HEK293 (cell line): ENCODE measurements around the gene MKRN1.

Experiments
- CTCF ChIA-PET: fragments of 350-600 bp; formaldehyde crosslinking; extraction: SDS; loops from one replicate; lab custom pipeline; 2021; ENCODE audit warnings: antibody characterized with exemption; lab: Yijun Ruan, JAX
- POLR2A ChIA-PET: fragments of 300-600 bp; formaldehyde crosslinking; extraction: SDS; loops from one replicate; lab custom pipeline; 2020; ENCODE audit warnings: antibody characterized with exemption, inconsistent platforms; lab: Yijun Ruan, JAX
- H3K27ac ChIP-seq: fragments of 200-500 bp; sonication (Bioruptor generic); 2 replicates; pipeline ENCODE4 v1.5.1; 2014; ENCODE audit warnings: low read depth, low read length, control low read depth, inconsistent platforms; ENCODE audit errors: extremely low read depth
- H3K36me3 ChIP-seq, 2 experiments: fragments of 200-500 bp in 1 of 2; sonication (Bioruptor generic) in 1 of 2; 1 replicate in 1 of 2; 2 replicates in 1 of 2; pipeline ENCODE4 v1.5.1; 2014 to 2017; ENCODE audit warnings: inconsistent platforms in 2 of 2, low read length in 2 of 2; ENCODE audit not compliant: control insufficient read depth in 2 of 2, insufficient read depth in 1 of 2
- H3K4me1 ChIP-seq: fragments of 200-500 bp; sonication (Bioruptor generic); 2 replicates; pipeline ENCODE4 v1.5.1; 2014; ENCODE audit warnings: mild to moderate bottlenecking, low read length, inconsistent platforms; ENCODE audit not compliant: control insufficient read depth, insufficient read depth
- H3K4me3 ChIP-seq: 2 replicates; pipeline ENCODE4 v1.5.1; 2011; ENCODE audit warnings: low read depth, mild to moderate bottlenecking, control low read depth, low read length, moderate library complexity
- H3K9me3 ChIP-seq: fragments of 200-500 bp; sonication (Bioruptor generic); 2 replicates; pipeline ENCODE4 v1.5.1; 2014; ENCODE audit warnings: low read depth, low read length, inconsistent platforms; ENCODE audit not compliant: control insufficient read depth, insufficient read depth
- BCL6B ChIP-seq: fragments of 450-650 bp; formaldehyde crosslinking; IDR thresholded peaks from 2 replicates; pipeline ENCODE4 v1.5.1; 2017; ENCODE audit warnings: missing biosample characterization, missing genetic modification characterization
- ELK4 ChIP-seq: IDR thresholded peaks from 2 replicates; pipeline ENCODE4 v1.6.1; 2011; ENCODE audit warnings: mild to moderate bottlenecking, low read depth, low read length, borderline replicate concordance
- KLF16 ChIP-seq: fragments of 450-650 bp; formaldehyde crosslinking; IDR thresholded peaks from 2 replicates; pipeline ENCODE4 v1.5.1; 2017; ENCODE audit warnings: missing biosample characterization, missing genetic modification characterization
- PRDM1 ChIP-seq: fragments of 450-650 bp; formaldehyde crosslinking; IDR thresholded peaks from 2 replicates; pipeline ENCODE4; 2016; ENCODE audit warnings: missing biosample characterization, missing genetic modification characterization
- TCF7L2 ChIP-seq: IDR thresholded peaks from 2 replicates; pipeline ENCODE4 v1.6.1; 2011; ENCODE audit warnings: low read depth, mild to moderate bottlenecking, inconsistent platforms, low read length, moderate library complexity, borderline replicate concordance
- TSHZ1 ChIP-seq: fragments of 450-650 bp; formaldehyde crosslinking; IDR thresholded peaks from 2 replicates; pipeline ENCODE4 v1.5.1; 2016; ENCODE audit warnings: missing biosample characterization, missing genetic modification characterization, borderline replicate concordance
- ZFP3 ChIP-seq: fragments of 450-650 bp; formaldehyde crosslinking; IDR thresholded peaks from 2 replicates; pipeline ENCODE4 v1.5.1; 2016; ENCODE audit warnings: low read depth, missing biosample characterization, missing genetic modification characterization
- ZFP69B ChIP-seq: fragments of 450-650 bp; formaldehyde crosslinking; IDR thresholded peaks from 2 replicates; pipeline ENCODE4 v1.5.1; 2016; ENCODE audit warnings: missing biosample characterization, missing genetic modification characterization
- ZNF140 ChIP-seq: fragments of 450-650 bp; formaldehyde crosslinking; IDR thresholded peaks from 2 replicates; pipeline ENCODE4 v1.5.1; 2016; ENCODE audit warnings: missing biosample characterization, missing genetic modification characterization
- ZNF169 ChIP-seq: fragments of 450-650 bp; formaldehyde crosslinking; IDR thresholded peaks from 2 replicates; pipeline ENCODE4 v1.5.1; 2016; ENCODE audit warnings: missing biosample characterization, missing genetic modification characterization
- ZNF18 ChIP-seq: fragments of 450-650 bp; formaldehyde crosslinking; IDR thresholded peaks from 2 replicates; pipeline ENCODE4 v1.5.1; 2016; ENCODE audit warnings: missing biosample characterization, missing genetic modification characterization
- ZNF202 ChIP-seq: fragments of 450-650 bp; formaldehyde crosslinking; IDR thresholded peaks from 2 replicates; pipeline ENCODE4 v1.5.1; 2016; ENCODE audit warnings: missing biosample characterization, missing genetic modification characterization, borderline replicate concordance
- ZNF311 ChIP-seq: fragments of 450-650 bp; formaldehyde crosslinking; IDR thresholded peaks from 2 replicates; pipeline ENCODE4 v1.5.1; 2017; ENCODE audit warnings: missing biosample characterization, missing genetic modification characterization, borderline replicate concordance
- ZNF324 ChIP-seq: fragments of 450-650 bp; formaldehyde crosslinking; IDR thresholded peaks from 2 replicates; pipeline ENCODE4 v1.5.1; 2016; ENCODE audit warnings: missing biosample characterization, missing genetic modification characterization
- ZNF423 ChIP-seq: fragments of 450-650 bp; formaldehyde crosslinking; IDR thresholded peaks from 2 replicates; pipeline ENCODE4 v1.5.1; 2016; ENCODE audit warnings: missing biosample characterization, missing genetic modification characterization
- ZNF510 ChIP-seq: fragments of 450-650 bp; formaldehyde crosslinking; IDR thresholded peaks from 2 replicates; pipeline ENCODE4 v1.5.1; 2018; ENCODE audit warnings: mild to moderate bottlenecking, missing genetic modification characterization, missing biosample characterization; ENCODE audit not compliant: insufficient replicate concordance
- ZNF530 ChIP-seq: fragments of 450-650 bp; formaldehyde crosslinking; IDR thresholded peaks from 2 replicates; pipeline ENCODE4 v1.5.1; 2016; ENCODE audit warnings: low read depth, missing biosample characterization, missing genetic modification characterization
- ZNF549 ChIP-seq: fragments of 450-650 bp; IDR thresholded peaks from 2 replicates; pipeline ENCODE4 v1.5.1; 2018; ENCODE audit warnings: missing biosample characterization, missing genetic modification characterization, mild to moderate bottlenecking, inconsistent platforms, moderate library complexity
- ZNF561 ChIP-seq: fragments of 450-650 bp; IDR thresholded peaks from 2 replicates; pipeline ENCODE4 v1.5.1; 2018; ENCODE audit warnings: missing biosample characterization, missing genetic modification characterization, borderline replicate concordance
- ZNF610 ChIP-seq: fragments of 450-650 bp; formaldehyde crosslinking; IDR thresholded peaks from 2 replicates; pipeline ENCODE4 v1.5.1; 2016; ENCODE audit warnings: missing biosample characterization, missing genetic modification characterization, borderline replicate concordance
- ZNF621 ChIP-seq: fragments of 450-650 bp; formaldehyde crosslinking; IDR thresholded peaks from 2 replicates; pipeline ENCODE4 v1.5.1; 2017; ENCODE audit warnings: missing biosample characterization, missing genetic modification characterization
- ZNF623 ChIP-seq: fragments of 450-650 bp; formaldehyde crosslinking; IDR thresholded peaks from 2 replicates; pipeline ENCODE4 v1.5.1; 2016; ENCODE audit warnings: missing biosample characterization, missing genetic modification characterization
- ZNF645 ChIP-seq: fragments of 450-650 bp; formaldehyde crosslinking; IDR thresholded peaks from 2 replicates; pipeline ENCODE4; 2016; ENCODE audit warnings: missing biosample characterization, missing genetic modification characterization
- ZNF677 ChIP-seq: fragments of 450-650 bp; IDR thresholded peaks from 2 replicates; pipeline ENCODE4 v1.5.0; 2018; ENCODE audit warnings: missing biosample characterization, mild to moderate bottlenecking, missing genetic modification characterization, moderate library complexity
- ZNF747 ChIP-seq: fragments of 450-650 bp; formaldehyde crosslinking; IDR thresholded peaks from 2 replicates; pipeline ENCODE4 v1.5.1; 2016; ENCODE audit warnings: missing biosample characterization, missing genetic modification characterization
- ZNF776 ChIP-seq: fragments of 450-650 bp; formaldehyde crosslinking; IDR thresholded peaks from 2 replicates; pipeline ENCODE4 v1.5.0; 2017; ENCODE audit warnings: missing biosample characterization, missing genetic modification characterization, borderline replicate concordance
- ZSCAN30 ChIP-seq: fragments of 450-650 bp; IDR thresholded peaks from 2 replicates; pipeline ENCODE4 v1.5.1; 2018; ENCODE audit warnings: missing biosample characterization, mild to moderate bottlenecking, missing genetic modification characterization, moderate library complexity

The MKRN1 gene

GRCh38 chr7:140497241-140497769, 18.0 kb upstream of the MKRN1 start:
- POLR2A ChIA-PET = no interaction called here
- no peaks in the 10 kb centered on the region for H3K4me1 ChIP-seq
- TF ChIP-seq ZNF140 (tag by site-specific recombination) = no peak
- TF ChIP-seq ZNF623 (tag by site-specific recombination) = no peak
- TF ChIP-seq ZNF202 (tag by site-specific recombination) = no peak
- TF ChIP-seq ZFP69B = peak; percentile 57; the same call in 1 of the 2 replicates
- TF ChIP-seq ZNF510 (tag by site-specific recombination) = no peak
- no peak for TF ChIP-seq ZNF324 (tag by site-specific recombination)
- no peak for TF ChIP-seq ZNF530
- no peak for TF ChIP-seq ZNF561 (tag by site-specific recombination)
- H3K9me3 ChIP-seq = no peaks in the 10 kb centered on the region
- CTCF ChIA-PET = interaction anchor here (0.6 to 0.9 kb wide), 2 partner anchors 21 to 62 kb away, joined by 4 read pairs; no protein-coding TSS in a partner anchor
- H3K36me3 ChIP-seq = no peaks in the 10 kb centered on the region
- H3K4me3 ChIP-seq = no peak overlapping the region
- no peak overlapping the region for H3K27ac ChIP-seq

- H3K36me3 ChIP-seq = no peaks in the 10 kb centered on the region
- ChIA-PET POLR2A (no interaction called here), CTCF (interaction anchor here (0.7 kb wide), 1 partner anchor 240 kb away, joined by 3 read pairs; no protein-coding TSS in a partner anchor)
- no peak for TF ChIP-seq ZNF423 (tag by site-specific recombination)
- TF ChIP-seq ZSCAN30 = no peak
- no peak for TF ChIP-seq PRDM1 (tag by site-specific recombination)
- no peak for TF ChIP-seq ZNF311
- TF ChIP-seq ZNF645 = no peak
- no peak for TF ChIP-seq ZFP3 (tag by site-specific recombination)
- TF ChIP-seq ZNF747 (tag by site-specific recombination) = no peak
- TF ChIP-seq TSHZ1 (tag by site-specific recombination) = no peak
- no peak for TF ChIP-seq ZNF510 (tag by site-specific recombination)
- TF ChIP-seq KLF16 (tag by site-specific recombination) = no peak
- no peak for TF ChIP-seq ZNF621 (tag by site-specific recombination)
- TF ChIP-seq ZNF549 (tag by site-specific recombination) = no peak
- no peak for TF ChIP-seq ZNF610 (tag by site-specific recombination)
- TF ChIP-seq ZNF776 (tag by site-specific recombination) = no peak
- no peak for TF ChIP-seq ZNF677 (tag by site-specific recombination)
- TF ChIP-seq BCL6B (tag by site-specific recombination) = no peak
- TF ChIP-seq ZNF169 (tag by site-specific recombination) = no peak
- TF ChIP-seq ZNF18 (tag by site-specific recombination) = no peak
- no peak for TF ChIP-seq TCF7L2
- no peak for TF ChIP-seq ELK4
- no peaks in the 10 kb centered on the region for H3K4me1 ChIP-seq
- H3K4me3 ChIP-seq = no peak overlapping the region
- no peaks in the 10 kb centered on the region for H3K9me3 ChIP-seq
- H3K27ac ChIP-seq = no peak overlapping the region
These were observed 16.3 kb upstream of the MKRN1 start for GRCh38 chr7:140495514-140496097.
